Activated B cell treated with CpG ODN at 0.5 μM for 24 hours (primary cell): ENCODE results near the gene ZNF691. TPM values are rescaled to one million over a fixed set of nuclear protein-coding genes. Genes with fewer than 3 reads are reported as not detected.
"Not testable (repeated sequence)": the region's sequence is repeated elsewhere in the genome, so short reads cannot be mapped to it uniquely, and the experiment has no call there.

ENCODE experiments used
- ATAC-seq: fragments of 200-7000 bp; cut with Tn5 transposase; one replicate; pipeline ENCODE4 v1.10.0; 2021; ENCODE audit warnings: low read depth, mild to moderate bottlenecking, moderate library complexity
- CTCF ChIA-PET: fragments of 350-600 bp; sonication (Branson Sonifier 250); formaldehyde crosslinking; loops from one replicate; lab custom pipeline; 2021; ENCODE audit warnings: antibody characterized with exemption; lab: Charles Lee
- POLR2A ChIA-PET: fragments of 350-600 bp; sonication (Branson Sonifier 250); formaldehyde crosslinking; loops from one replicate; lab custom pipeline; 2021; ENCODE audit warnings: antibody characterized with exemption; lab: Charles Lee
- DNase-seq: peaks from one replicate; pipeline ENCODE4 v3.0.0; 2022
- H3K27ac Mint-ChIP-seq: one replicate; pipeline ENCODE4 v1.8.0; 2020; ENCODE audit warnings: mixed read lengths
- H3K27me3 Mint-ChIP-seq: one replicate; pipeline ENCODE4 v1.8.0; 2021; ENCODE audit warnings: mixed read lengths
- H3K36me3 Mint-ChIP-seq: one replicate; pipeline ENCODE4 v1.8.0; 2021; ENCODE audit warnings: low read depth, mixed read lengths
- H3K4me1 Mint-ChIP-seq: one replicate; pipeline ENCODE4 v1.8.0; 2021; ENCODE audit warnings: mixed read lengths
- H3K4me3 Mint-ChIP-seq: one replicate; pipeline ENCODE4 v1.8.0; 2020; ENCODE audit warnings: mild to moderate bottlenecking, mixed read lengths
- H3K9me3 Mint-ChIP-seq: one replicate; pipeline ENCODE4 v1.8.0; 2020; ENCODE audit warnings: mixed read lengths
- intact Hi-C: fragments of 100-400 bp; cut with micrococcal nuclease; formaldehyde crosslinking; loops from one replicate; pipeline ENCODE4 v1.15.1; 2024
- total RNA-seq: library from RNA; stranded (reverse); gene quantifications from 2 replicates; pipeline ENCODE4 v1.2.3, GENCODE V29; 2022
- TF ChIP-seq, protein P1 (sequence below): fragments of 200-600 bp; IDR thresholded peaks from one replicate; pipeline ENCODE4 v1.8.0; 2022; ENCODE audit warnings: antibody characterized with exemption, mild to moderate bottlenecking

Gene ZNF691
- total RNA-seq, 1 donor from 2014 or later, result 16.1 TPM

DNA sequence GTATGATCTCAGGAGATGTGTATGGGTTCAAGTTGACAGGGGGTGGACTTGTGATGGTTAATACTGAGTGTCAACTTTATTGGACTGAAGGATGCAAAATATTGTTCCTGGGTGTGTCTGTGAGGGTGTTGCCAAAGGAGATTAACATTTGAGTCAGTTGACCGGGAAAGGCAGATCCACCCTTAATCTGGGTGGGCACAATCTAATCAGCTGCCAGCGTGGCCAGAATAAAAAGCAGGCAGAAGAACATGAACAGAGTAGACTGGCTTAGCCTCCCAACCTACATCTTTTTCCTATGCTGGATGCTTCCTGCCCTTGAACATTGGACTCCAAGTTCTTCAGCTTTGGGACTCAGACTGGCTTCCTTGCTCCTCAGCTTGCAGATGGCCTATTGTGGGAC lies 23.3 kb downstream of the ZNF691 start:
- H3K36me3 Mint-ChIP-seq, H3K27me3 Mint-ChIP-seq, CTCF ChIA-PET, H3K4me1 Mint-ChIP-seq, H3K27ac Mint-ChIP-seq, H3K9me3 Mint-ChIP-seq, DNase-seq, ATAC-seq, H3K4me3 Mint-ChIP-seq, intact Hi-C loops, POLR2A ChIA-PET: not testable (repeated sequence)

DNA sequence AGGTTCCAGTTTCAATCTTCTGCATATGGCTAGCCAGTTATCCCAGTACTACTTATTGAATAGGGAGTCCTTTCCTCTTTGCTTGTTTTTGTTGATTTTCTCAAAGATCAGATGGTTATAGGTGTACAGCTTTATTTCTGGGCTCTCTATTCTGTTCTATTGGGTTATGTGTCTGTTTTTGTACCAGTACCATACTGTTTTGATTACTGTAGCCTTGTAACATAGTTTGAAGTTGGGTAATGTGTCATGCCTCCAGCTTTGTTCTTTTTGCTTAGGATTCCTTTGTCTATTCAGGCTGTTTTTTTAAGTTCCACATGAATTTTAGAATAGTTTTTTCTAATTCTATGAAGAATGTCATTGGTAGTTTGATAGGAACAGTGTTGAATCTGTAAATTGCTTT lies 26.7 kb downstream of the ZNF691 start:
- DNase-seq, H3K27ac Mint-ChIP-seq, H3K4me1 Mint-ChIP-seq, intact Hi-C loops, CTCF ChIA-PET, H3K4me3 Mint-ChIP-seq, H3K9me3 Mint-ChIP-seq, POLR2A ChIA-PET, ATAC-seq, H3K27me3 Mint-ChIP-seq, H3K36me3 Mint-ChIP-seq: not testable (repeated sequence)

DNA sequence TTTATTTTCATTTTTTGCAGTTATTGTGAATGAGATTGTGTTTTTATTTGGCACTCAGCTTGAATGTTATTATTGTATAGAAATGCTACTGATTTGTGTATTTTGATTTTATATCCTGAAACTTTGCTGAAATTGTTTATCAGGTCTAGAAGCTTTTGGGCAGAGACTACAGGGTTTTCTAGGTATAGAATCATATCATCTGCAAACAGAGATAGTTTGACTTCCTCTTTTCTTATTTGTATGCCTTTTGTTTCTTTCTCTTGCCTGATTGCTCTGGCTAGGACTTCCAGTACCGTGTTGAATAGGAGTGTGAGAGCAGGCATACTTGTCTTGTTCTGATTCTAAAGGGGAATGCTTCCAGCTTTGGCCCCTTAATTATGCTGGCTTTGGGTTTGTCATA lies 27.3 kb downstream of the ZNF691 start:
- DNase-seq, result no peak
- no peak for ATAC-seq
- H3K4me3 Mint-ChIP-seq, result no peak overlapping the region
- ChIA-PET POLR2A (no interaction called here), CTCF (no interaction called here)
- H3K27me3 Mint-ChIP-seq, result peaks cover 10% of the 10 kb centered on the region
- intact Hi-C loops, result no loop called here
- H3K36me3 Mint-ChIP-seq, result no peaks in the 10 kb centered on the region
- no peaks in the 10 kb centered on the region for H3K4me1 Mint-ChIP-seq
- no peak overlapping the region for H3K27ac Mint-ChIP-seq
- TF ChIP-seq, protein P1, sequence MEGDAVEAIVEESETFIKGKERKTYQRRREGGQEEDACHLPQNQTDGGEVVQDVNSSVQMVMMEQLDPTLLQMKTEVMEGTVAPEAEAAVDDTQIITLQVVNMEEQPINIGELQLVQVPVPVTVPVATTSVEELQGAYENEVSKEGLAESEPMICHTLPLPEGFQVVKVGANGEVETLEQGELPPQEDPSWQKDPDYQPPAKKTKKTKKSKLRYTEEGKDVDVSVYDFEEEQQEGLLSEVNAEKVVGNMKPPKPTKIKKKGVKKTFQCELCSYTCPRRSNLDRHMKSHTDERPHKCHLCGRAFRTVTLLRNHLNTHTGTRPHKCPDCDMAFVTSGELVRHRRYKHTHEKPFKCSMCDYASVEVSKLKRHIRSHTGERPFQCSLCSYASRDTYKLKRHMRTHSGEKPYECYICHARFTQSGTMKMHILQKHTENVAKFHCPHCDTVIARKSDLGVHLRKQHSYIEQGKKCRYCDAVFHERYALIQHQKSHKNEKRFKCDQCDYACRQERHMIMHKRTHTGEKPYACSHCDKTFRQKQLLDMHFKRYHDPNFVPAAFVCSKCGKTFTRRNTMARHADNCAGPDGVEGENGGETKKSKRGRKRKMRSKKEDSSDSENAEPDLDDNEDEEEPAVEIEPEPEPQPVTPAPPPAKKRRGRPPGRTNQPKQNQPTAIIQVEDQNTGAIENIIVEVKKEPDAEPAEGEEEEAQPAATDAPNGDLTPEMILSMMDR, result no peak
- peaks cover 7% of the 10 kb centered on the region for H3K9me3 Mint-ChIP-seq

DNA sequence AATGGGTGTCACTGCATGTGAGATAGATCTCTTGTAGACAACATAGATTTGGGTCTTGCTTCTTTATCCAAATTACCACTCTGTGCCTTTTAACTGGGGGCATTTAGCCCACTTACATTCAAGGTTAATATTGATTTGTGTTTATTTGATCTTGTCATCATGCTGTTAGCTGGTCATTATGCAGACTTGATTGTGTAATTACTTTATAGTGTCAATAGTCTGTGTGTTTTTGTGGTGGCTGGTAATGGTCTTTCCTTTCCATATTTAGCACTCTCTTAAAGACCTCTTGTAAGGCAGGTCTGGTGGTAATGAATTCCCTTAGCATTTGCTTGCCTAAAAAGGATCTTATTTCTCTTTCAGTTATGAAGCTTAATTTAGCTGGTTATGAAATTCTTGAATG lies 29.6 kb downstream of the ZNF691 start:
- intact Hi-C loops, result no loop called here
- H3K4me1 Mint-ChIP-seq, result no peaks in the 10 kb centered on the region
- H3K9me3 Mint-ChIP-seq, result peaks cover 10% of the 10 kb centered on the region
- no peaks in the 10 kb centered on the region for H3K36me3 Mint-ChIP-seq
- ChIA-PET POLR2A (interaction anchor here (0.6 kb wide), 1 partner anchor 12 kb away, joined by 5 read pairs; no protein-coding TSS in a partner anchor), CTCF (no interaction called here)
- TF ChIP-seq, protein P1, result no peak
- DNase-seq, result no peak
- H3K27me3 Mint-ChIP-seq, result peaks cover 10% of the 10 kb centered on the region
- ATAC-seq, result no peak
- H3K4me3 Mint-ChIP-seq, result no peak overlapping the region
- H3K27ac Mint-ChIP-seq, result no peak overlapping the region

DNA sequence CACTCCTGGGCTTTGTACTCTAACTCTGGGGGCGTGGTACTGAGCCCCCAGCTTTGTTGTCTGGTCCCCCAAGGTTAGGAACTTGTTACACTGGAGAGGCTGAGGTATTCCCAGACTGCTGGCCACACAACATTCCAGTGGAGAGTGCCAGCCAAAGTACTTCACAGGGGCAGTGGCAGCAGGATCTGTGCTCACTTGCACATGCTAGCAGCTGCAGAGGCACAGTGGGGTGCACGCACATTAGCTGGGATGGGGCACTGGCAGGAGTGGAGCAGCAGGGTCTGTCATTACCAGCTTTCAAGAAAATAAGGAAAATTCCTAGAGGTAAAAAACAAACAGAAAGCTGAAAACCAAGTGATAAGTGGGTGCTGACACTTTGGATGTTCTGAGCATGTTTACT lies 31.0 kb downstream of the ZNF691 start:
- no peak overlapping the region for H3K27ac Mint-ChIP-seq
- H3K36me3 Mint-ChIP-seq, result no peaks in the 10 kb centered on the region
- no peaks in the 10 kb centered on the region for H3K4me1 Mint-ChIP-seq
- TF ChIP-seq, protein P1, result no peak
- POLR2A ChIA-PET, result no interaction called here
- H3K4me3 Mint-ChIP-seq, result no peak overlapping the region
- H3K27me3 Mint-ChIP-seq, result peaks cover 10% of the 10 kb centered on the region
- CTCF ChIA-PET, result interaction anchor here (1.0 kb wide), 1 partner anchor 196 kb away, joined by 4 read pairs; no protein-coding TSS in a partner anchor
- ATAC-seq (no peak), DNase-seq (no peak)
- intact Hi-C loops, result no loop called here
- peaks cover 10% of the 10 kb centered on the region for H3K9me3 Mint-ChIP-seq

DNA sequence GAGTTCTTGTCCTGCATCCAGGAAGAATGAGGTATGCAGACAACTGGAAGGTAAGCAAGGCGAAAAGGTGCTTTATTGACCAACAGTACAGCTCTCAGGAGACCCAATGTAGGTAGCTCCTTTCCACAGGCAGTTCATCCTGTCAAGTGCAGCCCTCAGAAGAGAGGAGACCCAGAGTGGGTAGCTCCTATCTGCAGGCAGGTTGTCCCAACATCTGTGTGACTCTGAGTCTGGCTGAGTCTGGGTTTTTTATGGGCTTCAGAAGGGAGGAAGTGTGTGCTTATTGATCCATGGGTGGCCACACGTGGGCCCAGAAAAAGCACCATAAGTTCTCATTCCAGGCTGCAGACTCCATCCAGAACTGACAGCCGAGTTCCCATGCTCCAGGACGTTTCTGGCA lies 34.0 kb downstream of the ZNF691 start:
- no peak overlapping the region for H3K27ac Mint-ChIP-seq
- POLR2A ChIA-PET, result no interaction called here
- TF ChIP-seq, protein P1, result no peak
- H3K9me3 Mint-ChIP-seq, result peaks cover 2% of the 10 kb centered on the region
- H3K4me1 Mint-ChIP-seq, result no peaks in the 10 kb centered on the region
- DNase-seq (no peak), ATAC-seq (no peak)
- intact Hi-C loops, result no loop called here
- peaks cover 13% of the 10 kb centered on the region for H3K27me3 Mint-ChIP-seq
- CTCF ChIA-PET, result no interaction called here
- no peaks in the 10 kb centered on the region for H3K36me3 Mint-ChIP-seq
- no peak overlapping the region for H3K4me3 Mint-ChIP-seq
